Measurements from ENCODE around the gene NME8. TPM values are rescaled to one million over a fixed set of nuclear protein-coding genes. Genes with fewer than 3 reads are reported as not detected.
"Not testable (repeated sequence)": the region's sequence is repeated elsewhere in the genome, so short reads cannot be mapped to it uniquely, and the experiment has no call there.

Gene NME8, protein sequence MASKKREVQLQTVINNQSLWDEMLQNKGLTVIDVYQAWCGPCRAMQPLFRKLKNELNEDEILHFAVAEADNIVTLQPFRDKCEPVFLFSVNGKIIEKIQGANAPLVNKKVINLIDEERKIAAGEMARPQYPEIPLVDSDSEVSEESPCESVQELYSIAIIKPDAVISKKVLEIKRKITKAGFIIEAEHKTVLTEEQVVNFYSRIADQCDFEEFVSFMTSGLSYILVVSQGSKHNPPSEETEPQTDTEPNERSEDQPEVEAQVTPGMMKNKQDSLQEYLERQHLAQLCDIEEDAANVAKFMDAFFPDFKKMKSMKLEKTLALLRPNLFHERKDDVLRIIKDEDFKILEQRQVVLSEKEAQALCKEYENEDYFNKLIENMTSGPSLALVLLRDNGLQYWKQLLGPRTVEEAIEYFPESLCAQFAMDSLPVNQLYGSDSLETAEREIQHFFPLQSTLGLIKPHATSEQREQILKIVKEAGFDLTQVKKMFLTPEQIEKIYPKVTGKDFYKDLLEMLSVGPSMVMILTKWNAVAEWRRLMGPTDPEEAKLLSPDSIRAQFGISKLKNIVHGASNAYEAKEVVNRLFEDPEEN
- total RNA-seq (2012; rRNA removed), result not detected in 2 replicates

DNA sequence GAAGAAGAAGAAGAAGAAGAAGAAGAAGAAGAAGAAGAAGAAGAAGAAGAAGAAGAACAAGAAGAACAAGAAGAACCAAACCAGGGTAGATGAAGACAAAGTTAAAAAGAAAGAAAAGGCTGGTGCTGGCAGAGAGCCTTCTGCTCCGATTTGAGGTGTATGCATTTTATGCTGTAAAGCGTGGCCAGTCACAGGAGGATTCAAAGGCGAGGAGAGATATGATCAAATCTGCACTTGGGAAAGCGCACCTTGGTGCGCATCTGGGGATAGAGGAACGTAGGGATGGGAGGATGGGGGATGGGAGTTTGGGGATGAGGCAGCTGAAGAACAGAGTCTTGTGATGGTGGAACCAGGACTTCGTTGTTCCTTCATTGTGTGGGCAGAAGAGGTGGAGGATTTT is at the start of gene NME8:
Gene NME8 (plus strand): TSS at position 301 of the 400 bp plus-strand sequence. CDS start 1,670 bp downstream, outside the sequence.
- Histone ChIP-seq H3K9me3 (replicated peaks; ENCODE audit: low read length) (no peaks in the 10 kb centered on the region), H3K4me2 (ENCODE audit: low read length) (no peak within 1 kb of the TSS), H3K4me1 (ENCODE audit: control insufficient read depth, insufficient read depth, low read length) (no peaks in the 10 kb centered on the region), H3K4me3 (ENCODE audit: low read length) (no peak within 1 kb of the TSS), H3K9ac (ENCODE audit: low read depth, low read length) (no peak within 1 kb of the TSS), H3K27me3 (ENCODE audit: control insufficient read depth, insufficient read depth, low read length) (no peaks in the 10 kb centered on the region), H3K36me3 (ENCODE audit: insufficient read depth, low read length) (no peaks in the 10 kb centered on the region)

DNA sequence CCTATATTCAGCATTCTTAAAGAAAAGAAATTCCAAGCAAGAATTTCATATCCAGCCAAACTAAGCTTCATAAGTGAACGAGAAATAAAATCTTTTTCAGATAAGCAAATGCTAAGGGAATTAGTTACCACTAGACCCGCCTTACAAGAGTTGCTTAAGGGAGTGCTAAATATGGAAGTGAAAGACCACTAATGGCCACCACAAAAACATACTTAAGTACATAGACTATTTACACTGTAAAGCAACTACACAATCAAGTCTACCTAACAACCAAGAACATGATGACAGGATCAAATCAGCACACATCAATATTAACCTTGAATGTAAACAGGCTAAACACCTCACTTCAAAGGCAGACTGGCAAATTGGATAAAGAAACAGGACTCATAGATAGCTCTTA is 42.2 kb upstream of the NME8 start:
- Histone ChIP-seq H3K4me3 (ENCODE audit: low read length) (no peak overlapping the region), H3K9ac (ENCODE audit: low read depth, low read length) (no peak overlapping the region), H3K4me1 (ENCODE audit: control insufficient read depth, insufficient read depth, low read length) (no peaks in the 10 kb centered on the region)

DNA sequence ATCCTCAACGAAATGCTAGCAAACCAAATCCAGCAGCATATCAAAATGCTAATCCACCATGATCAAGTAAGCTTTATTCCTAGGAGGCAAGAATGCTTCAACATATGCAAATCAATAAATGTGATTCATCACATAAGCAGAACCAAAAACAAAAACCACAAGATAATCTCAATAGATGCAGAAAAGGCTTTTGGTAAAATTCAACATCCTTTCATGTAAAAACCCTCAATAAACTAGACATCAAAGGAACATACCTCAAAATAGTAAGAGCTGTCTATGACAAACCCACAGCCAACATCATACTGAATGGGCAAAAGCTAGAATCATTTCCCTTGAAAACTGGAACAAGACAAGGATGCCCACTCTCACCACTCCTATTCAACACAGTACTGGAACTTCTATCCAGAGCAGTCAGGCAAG is 36.2 kb upstream of the NME8 start:
- not testable (repeated sequence) for H3K9me3 ChIP-seq (replicated peaks; ENCODE audit: low read length); H3K9ac ChIP-seq (ENCODE audit: low read depth, low read length); H3K4me2 ChIP-seq (ENCODE audit: low read length); H3K4me1 ChIP-seq (ENCODE audit: control insufficient read depth, insufficient read depth, low read length); H3K4me3 ChIP-seq (ENCODE audit: low read length); H3K27me3 ChIP-seq (ENCODE audit: control insufficient read depth, insufficient read depth, low read length); H3K36me3 ChIP-seq (ENCODE audit: insufficient read depth, low read length)

More for the DNA sequence above, 42.2 kb upstream of the NME8 start:
- Histone ChIP-seq H3K9me3 (replicated peaks; ENCODE audit: low read length) (no peaks in the 10 kb centered on the region), H3K36me3 (ENCODE audit: insufficient read depth, low read length) (no peaks in the 10 kb centered on the region), H3K27me3 (ENCODE audit: control insufficient read depth, insufficient read depth, low read length) (no peaks in the 10 kb centered on the region), H3K4me2 (ENCODE audit: low read length) (no peak overlapping the region)

DNA sequence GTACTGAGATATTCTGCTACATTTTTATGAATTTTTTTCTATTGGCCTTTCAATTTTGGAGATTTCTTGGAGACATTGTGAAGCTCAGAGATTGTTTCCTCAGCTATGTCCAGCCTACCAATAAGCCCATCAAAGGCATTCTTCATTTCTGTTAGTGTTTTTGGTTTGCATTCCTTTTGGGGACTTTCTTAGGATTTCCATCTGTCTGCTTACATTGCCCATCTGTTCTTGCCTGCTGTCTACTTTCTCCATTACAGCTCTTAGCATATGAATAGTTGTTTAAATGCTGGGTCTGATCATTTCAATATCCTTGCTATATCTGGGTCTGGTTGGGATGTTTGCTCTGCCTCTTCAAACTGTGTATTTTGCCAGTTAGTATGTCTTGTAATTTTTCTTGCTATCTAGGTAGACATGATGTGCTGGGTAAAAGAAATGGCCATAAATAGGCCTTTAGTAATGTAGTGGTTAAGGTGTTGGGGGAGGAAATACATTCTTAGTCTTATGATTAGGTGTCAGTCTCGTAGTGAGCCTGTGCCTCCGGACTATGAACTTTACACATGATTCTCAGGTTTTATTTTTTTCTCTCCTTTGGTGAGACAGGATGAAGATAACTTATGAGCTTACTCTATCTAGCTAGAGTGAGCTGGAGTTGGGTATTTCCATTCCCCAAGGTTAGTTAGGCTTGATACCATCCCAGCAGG is 32.6 kb upstream of the NME8 start:
- no peak overlapping the region for H3K9ac ChIP-seq (ENCODE audit: low read depth, low read length)

DNA sequence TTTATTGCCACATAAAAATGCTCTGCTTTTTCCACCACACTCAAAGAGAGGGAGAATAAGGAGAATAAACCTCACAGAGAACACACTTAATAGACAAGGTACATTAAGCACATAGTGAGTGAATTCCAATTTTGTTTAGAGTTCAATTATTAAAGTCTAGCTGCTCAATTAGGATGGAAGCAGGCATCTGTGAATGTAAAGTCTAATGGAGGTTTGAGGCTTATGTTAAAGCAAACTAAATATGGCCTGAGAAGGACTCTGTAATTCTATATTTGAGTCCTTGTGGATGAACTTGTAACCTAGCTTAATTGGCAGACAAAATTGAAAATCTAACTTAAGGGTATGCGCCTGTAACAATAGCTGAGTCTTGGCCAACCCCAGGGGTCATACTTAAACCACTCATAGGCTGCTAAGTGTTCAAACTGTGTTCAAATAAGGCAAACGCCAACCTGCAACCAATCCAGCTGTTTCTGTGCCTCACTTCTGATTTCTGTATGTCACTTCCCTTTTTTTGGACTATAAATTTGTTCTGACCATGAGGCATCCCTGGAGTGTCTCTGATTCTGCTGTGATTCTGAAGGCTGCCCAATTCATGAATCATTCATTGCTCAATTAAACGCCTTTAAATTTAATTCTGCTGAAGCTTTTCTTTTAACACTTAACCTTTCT is 31.3 kb upstream of the NME8 start:
- H3K9me3 ChIP-seq (replicated peaks; ENCODE audit: low read length), result peaks cover 3% of the 10 kb centered on the region
- no peak overlapping the region for H3K4me2 ChIP-seq (ENCODE audit: low read length)
- H3K4me1 ChIP-seq (ENCODE audit: control insufficient read depth, insufficient read depth, low read length), result no peaks in the 10 kb centered on the region
- H3K27me3 ChIP-seq (ENCODE audit: control insufficient read depth, insufficient read depth, low read length), result no peaks in the 10 kb centered on the region
- no peak overlapping the region for H3K9ac ChIP-seq (ENCODE audit: low read depth, low read length)
- H3K36me3 ChIP-seq (ENCODE audit: insufficient read depth, low read length), result no peaks in the 10 kb centered on the region
- no peak overlapping the region for H3K4me3 ChIP-seq (ENCODE audit: low read length)

More for the DNA sequence above, 32.6 kb upstream of the NME8 start:
- no peaks in the 10 kb centered on the region for H3K4me1 ChIP-seq (ENCODE audit: control insufficient read depth, insufficient read depth, low read length)
- H3K9me3 ChIP-seq (replicated peaks; ENCODE audit: low read length), result no peaks in the 10 kb centered on the region
- H3K4me2 ChIP-seq (ENCODE audit: low read length), result no peak overlapping the region
- no peaks in the 10 kb centered on the region for H3K36me3 ChIP-seq (ENCODE audit: insufficient read depth, low read length)
- no peak overlapping the region for H3K4me3 ChIP-seq (ENCODE audit: low read length)
- H3K27me3 ChIP-seq (ENCODE audit: control insufficient read depth, insufficient read depth, low read length), result no peaks in the 10 kb centered on the region

DNA sequence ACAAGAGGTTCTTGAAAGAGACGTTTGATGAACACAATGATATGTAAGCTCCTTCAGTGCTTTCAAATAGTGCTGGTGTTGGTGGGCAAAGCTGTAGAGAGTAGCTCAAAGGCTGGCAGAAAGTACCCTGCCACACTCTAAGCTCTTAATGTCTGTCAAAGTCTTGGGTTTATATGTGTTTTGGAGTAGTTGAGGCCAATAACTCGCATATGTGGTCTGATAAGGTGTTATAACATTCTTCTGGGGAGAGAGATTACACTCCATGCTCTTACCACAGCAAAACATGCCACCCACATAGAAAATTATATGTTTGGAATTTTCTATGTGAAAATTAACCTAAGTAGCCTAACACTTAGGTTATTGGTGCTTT is 30.8 kb upstream of the NME8 start:
- Histone ChIP-seq H3K4me1 (ENCODE audit: control insufficient read depth, insufficient read depth, low read length) (no peaks in the 10 kb centered on the region), H3K9ac (ENCODE audit: low read depth, low read length) (no peak overlapping the region), H3K4me2 (ENCODE audit: low read length) (no peak overlapping the region), H3K9me3 (replicated peaks; ENCODE audit: low read length) (peaks cover 3% of the 10 kb centered on the region), H3K36me3 (ENCODE audit: insufficient read depth, low read length) (no peaks in the 10 kb centered on the region), H3K4me3 (ENCODE audit: low read length) (no peak overlapping the region), H3K27me3 (ENCODE audit: control insufficient read depth, insufficient read depth, low read length) (no peaks in the 10 kb centered on the region)

DNA sequence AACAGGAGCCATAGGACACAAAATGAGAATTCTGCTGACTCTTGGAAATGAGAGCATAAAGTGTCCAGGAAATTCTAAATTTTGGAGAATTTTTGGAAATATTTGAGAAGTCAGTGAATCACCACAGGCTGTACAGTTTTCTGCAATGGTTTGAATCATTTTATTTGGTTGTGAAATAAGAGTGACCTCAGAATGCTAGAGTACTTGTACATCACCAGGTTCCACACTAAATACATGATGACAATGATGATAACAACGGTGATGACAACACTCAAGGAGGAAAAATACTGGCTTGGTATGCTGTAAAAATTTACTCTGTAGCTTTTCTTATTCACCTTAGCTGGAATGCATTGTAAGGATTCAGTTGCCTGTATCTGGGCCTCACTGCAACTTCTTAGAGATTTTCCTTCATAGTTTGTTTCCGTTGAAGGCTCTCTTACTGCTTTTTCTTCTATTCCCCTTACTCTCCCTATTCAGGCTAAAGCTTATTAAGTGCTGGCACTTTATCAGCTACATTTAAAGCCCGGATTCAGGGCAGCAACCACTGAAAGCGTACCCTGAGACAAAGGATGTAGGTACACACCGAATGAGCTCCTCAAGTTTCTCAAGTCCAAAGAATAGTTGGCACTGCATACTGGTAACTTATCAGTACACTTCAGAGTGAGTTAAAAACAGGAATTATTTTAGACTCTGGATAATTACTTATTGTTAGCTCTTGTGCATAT is 30.2 kb upstream of the NME8 start:
- H3K9ac ChIP-seq (ENCODE audit: low read depth, low read length), result no peak overlapping the region
- no peaks in the 10 kb centered on the region for H3K27me3 ChIP-seq (ENCODE audit: control insufficient read depth, insufficient read depth, low read length)
- no peaks in the 10 kb centered on the region for H3K36me3 ChIP-seq (ENCODE audit: insufficient read depth, low read length)
- no peak overlapping the region for H3K4me3 ChIP-seq (ENCODE audit: low read length)
- H3K4me1 ChIP-seq (ENCODE audit: control insufficient read depth, insufficient read depth, low read length), result no peaks in the 10 kb centered on the region
- peaks cover 3% of the 10 kb centered on the region for H3K9me3 ChIP-seq (replicated peaks; ENCODE audit: low read length)
- no peak overlapping the region for H3K4me2 ChIP-seq (ENCODE audit: low read length)

DNA sequence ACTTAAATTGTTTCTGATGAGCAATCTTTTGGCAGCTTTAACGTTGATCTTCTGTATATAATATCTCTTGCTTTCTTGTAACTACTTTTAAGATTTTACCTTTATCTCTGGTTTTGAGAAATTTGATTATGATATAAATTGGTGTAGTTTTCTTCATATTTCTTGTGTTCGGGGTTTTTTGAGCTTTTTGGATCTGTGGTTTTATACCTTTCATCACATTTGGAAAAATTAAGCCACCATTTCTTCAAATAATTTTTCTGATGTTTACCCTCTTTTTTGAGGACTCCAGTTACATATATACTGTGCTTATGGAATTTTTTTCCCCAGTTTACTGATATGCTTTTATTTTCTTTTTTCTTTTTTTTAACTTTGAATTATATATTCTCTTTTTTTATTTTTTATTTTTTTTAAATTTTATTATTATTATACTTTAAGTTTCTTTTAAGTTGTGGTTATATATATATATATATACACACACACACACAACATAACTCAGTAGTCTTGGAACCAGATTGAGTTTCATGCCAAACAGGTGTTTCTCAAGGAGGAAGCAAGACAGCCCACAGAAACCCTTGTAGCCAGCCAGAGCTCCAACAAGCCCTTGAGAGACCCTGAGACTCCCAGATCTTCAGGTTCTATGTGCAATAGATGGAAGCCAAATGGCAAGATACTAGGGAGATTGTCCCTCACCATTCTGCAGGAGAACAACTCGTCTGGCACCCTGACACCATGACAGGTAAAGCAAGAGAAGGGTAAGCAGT is 27.5 kb upstream of the NME8 start:
- H3K9ac ChIP-seq (ENCODE audit: low read depth, low read length), result no peak overlapping the region
- H3K4me3 ChIP-seq (ENCODE audit: low read length), result no peak overlapping the region
- peaks cover 3% of the 10 kb centered on the region for H3K9me3 ChIP-seq (replicated peaks; ENCODE audit: low read length)
- no peaks in the 10 kb centered on the region for H3K27me3 ChIP-seq (ENCODE audit: control insufficient read depth, insufficient read depth, low read length)
- no peak overlapping the region for H3K4me2 ChIP-seq (ENCODE audit: low read length)
- H3K36me3 ChIP-seq (ENCODE audit: insufficient read depth, low read length), result no peaks in the 10 kb centered on the region
- no peaks in the 10 kb centered on the region for H3K4me1 ChIP-seq (ENCODE audit: control insufficient read depth, insufficient read depth, low read length)

DNA sequence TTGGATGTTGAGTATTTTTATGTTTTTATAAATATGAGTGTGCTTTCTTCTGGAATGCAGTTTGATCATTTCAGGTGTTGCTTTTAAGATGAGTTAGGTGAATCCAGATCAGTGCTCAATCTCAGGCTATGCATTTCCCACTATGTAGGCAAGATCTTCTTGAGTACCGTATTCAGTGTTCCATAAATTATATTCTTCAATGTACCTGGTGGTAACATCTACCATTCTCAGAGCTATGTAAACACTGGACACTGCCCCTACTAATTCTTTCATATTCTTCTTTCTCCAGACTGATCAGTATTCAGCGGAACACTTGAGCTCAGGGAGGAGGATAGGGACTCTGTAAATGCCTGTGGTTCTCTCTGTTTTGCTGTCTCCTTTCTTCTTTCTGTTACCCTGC is 25.5 kb upstream of the NME8 start:
- Histone ChIP-seq H3K4me1 (ENCODE audit: control insufficient read depth, insufficient read depth, low read length) (no peaks in the 10 kb centered on the region), H3K36me3 (ENCODE audit: insufficient read depth, low read length) (no peaks in the 10 kb centered on the region), H3K9me3 (replicated peaks; ENCODE audit: low read length) (peaks cover 3% of the 10 kb centered on the region)

DNA sequence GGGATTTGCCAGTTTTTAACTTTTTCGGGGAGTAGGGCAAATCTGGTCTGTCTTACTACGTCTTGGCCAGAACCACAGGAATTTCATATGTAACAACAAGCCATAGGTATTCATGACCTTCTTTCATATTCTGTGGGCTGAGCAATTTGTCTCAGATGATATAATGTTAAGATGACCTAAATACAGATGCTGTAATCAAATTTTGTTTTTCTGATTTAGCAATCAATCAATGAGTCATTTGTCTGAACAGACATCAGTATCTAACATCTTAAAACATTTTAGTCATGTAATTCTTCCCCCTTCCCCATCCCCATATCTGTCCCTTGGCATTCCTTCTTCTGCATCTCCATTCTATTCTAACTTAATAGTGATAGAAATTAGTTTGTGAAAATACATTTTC is 24.8 kb upstream of the NME8 start:
- Histone ChIP-seq H3K36me3 (ENCODE audit: insufficient read depth, low read length) (no peaks in the 10 kb centered on the region), H3K9me3 (replicated peaks; ENCODE audit: low read length) (peaks cover 3% of the 10 kb centered on the region), H3K4me2 (ENCODE audit: low read length) (no peak overlapping the region), H3K4me1 (ENCODE audit: control insufficient read depth, insufficient read depth, low read length) (no peaks in the 10 kb centered on the region), H3K4me3 (ENCODE audit: low read length) (no peak overlapping the region), H3K9ac (ENCODE audit: low read depth, low read length) (no peak overlapping the region), H3K27me3 (ENCODE audit: control insufficient read depth, insufficient read depth, low read length) (peaks cover 6% of the 10 kb centered on the region)

More for the DNA sequence above, 25.5 kb upstream of the NME8 start:
- no peak overlapping the region for H3K4me3 ChIP-seq (ENCODE audit: low read length)
- no peak overlapping the region for H3K9ac ChIP-seq (ENCODE audit: low read depth, low read length)
- H3K4me2 ChIP-seq (ENCODE audit: low read length), result no peak overlapping the region
- H3K27me3 ChIP-seq (ENCODE audit: control insufficient read depth, insufficient read depth, low read length), result peaks cover 6% of the 10 kb centered on the region
